T-helper 2 cell treated with Interferon-gamma antibody and Interleukin-4, amounts not matched to agents 5 μg/mL and 100 μg/mL, for 36 hours (primary cell): ENCODE results near the gene ITGAE.
"Not testable (repeated sequence)": the region's sequence is repeated elsewhere in the genome, so short reads cannot be mapped to it uniquely, and the experiment has no call there.

ENCODE experiments used
- DNase-seq: peaks from one replicate; pipeline ENCODE4 v3.0.0; 2021; ENCODE audit warnings: low spot score
- H3K27ac Mint-ChIP-seq: one replicate; pipeline ENCODE4 v1.8.0; 2021; ENCODE audit warnings: mild to moderate bottlenecking, mixed read lengths
- H3K27me3 Mint-ChIP-seq: one replicate; pipeline ENCODE4 v1.8.0; 2021; ENCODE audit warnings: low read depth, mixed read lengths
- H3K36me3 Mint-ChIP-seq: one replicate; pipeline ENCODE4 v1.8.0; 2021; ENCODE audit warnings: low read depth, mixed read lengths
- H3K4me1 Mint-ChIP-seq: one replicate; pipeline ENCODE4 v1.8.0; 2021; ENCODE audit warnings: low read depth, mixed read lengths
- H3K4me3 Mint-ChIP-seq: one replicate; pipeline ENCODE4 v1.8.0; 2022; ENCODE audit warnings: mild to moderate bottlenecking, moderate library complexity, mixed read lengths
- H3K9me3 Mint-ChIP-seq: one replicate; pipeline ENCODE4 v1.8.0; 2021; ENCODE audit warnings: mixed read lengths

Gene ITGAE

GRCh38 chr17:3729881-3730280, 71.1 kb downstream of the ITGAE start:
- peaks cover 32% of the 10 kb centered on the region for H3K36me3 Mint-ChIP-seq
- H3K4me3 Mint-ChIP-seq, result no peak overlapping the region
- H3K27me3 Mint-ChIP-seq, result no peaks in the 10 kb centered on the region
- peaks cover 23% of the 10 kb centered on the region for H3K4me1 Mint-ChIP-seq
- no peak for DNase-seq
- H3K27ac Mint-ChIP-seq, result no peak overlapping the region
- H3K9me3 Mint-ChIP-seq, result no peaks in the 10 kb centered on the region

DNA sequence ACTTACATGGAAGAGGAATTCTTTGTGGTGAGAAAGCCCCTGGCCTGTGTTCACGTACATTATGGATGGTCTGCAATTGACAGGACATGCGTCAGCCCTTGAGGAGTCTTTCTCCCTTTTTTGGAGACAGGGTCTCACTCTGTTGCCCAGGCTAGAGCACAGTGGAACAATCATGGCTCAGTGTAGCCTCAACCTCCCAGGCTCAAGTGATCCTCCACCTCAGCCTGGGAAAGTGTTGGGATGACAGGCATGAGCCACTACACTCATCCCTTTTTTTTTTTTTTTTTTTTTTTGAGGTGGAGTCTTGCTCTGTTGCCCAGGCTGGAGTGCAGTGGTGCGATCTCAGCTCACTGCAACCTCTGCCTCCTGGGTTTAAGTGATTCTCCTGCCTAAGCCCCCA, 72.9 kb downstream of the ITGAE start:
- H3K4me3 Mint-ChIP-seq, DNase-seq, H3K9me3 Mint-ChIP-seq, H3K27ac Mint-ChIP-seq, H3K27me3 Mint-ChIP-seq: not testable (repeated sequence)
- H3K36me3 Mint-ChIP-seq, result peaks cover 39% of the 10 kb centered on the region
- peaks cover 29% of the 10 kb centered on the region for H3K4me1 Mint-ChIP-seq

DNA sequence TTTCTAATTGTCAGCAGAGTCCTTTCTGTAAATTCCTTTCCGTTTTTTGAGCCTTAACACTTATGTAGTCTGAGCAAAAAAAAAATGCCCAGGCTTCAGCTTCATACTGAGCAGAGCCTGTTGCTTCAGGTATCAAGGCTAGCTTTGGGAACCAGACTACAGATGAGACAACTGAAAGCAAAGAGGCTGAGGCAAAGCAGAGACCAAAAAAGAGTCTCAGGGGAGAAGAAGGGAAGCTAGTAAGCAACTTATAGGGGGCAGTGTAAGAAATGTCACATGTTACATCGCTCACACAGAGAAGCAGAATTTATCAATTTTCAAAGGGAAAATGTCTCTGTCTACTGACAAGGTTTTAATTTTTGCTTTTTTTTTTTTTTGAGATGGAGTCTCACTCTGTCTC, 73.9 kb downstream of the ITGAE start:
- Mint-ChIP-seq H3K27me3 (no peaks in the 10 kb centered on the region), H3K4me1 (peaks cover 36% of the 10 kb centered on the region), H3K4me3 (peak overlapping the region; percentile 5), H3K27ac (no peak overlapping the region), H3K9me3 (no peaks in the 10 kb centered on the region), H3K36me3 (peaks cover 48% of the 10 kb centered on the region)
- no peak for DNase-seq

DNA sequence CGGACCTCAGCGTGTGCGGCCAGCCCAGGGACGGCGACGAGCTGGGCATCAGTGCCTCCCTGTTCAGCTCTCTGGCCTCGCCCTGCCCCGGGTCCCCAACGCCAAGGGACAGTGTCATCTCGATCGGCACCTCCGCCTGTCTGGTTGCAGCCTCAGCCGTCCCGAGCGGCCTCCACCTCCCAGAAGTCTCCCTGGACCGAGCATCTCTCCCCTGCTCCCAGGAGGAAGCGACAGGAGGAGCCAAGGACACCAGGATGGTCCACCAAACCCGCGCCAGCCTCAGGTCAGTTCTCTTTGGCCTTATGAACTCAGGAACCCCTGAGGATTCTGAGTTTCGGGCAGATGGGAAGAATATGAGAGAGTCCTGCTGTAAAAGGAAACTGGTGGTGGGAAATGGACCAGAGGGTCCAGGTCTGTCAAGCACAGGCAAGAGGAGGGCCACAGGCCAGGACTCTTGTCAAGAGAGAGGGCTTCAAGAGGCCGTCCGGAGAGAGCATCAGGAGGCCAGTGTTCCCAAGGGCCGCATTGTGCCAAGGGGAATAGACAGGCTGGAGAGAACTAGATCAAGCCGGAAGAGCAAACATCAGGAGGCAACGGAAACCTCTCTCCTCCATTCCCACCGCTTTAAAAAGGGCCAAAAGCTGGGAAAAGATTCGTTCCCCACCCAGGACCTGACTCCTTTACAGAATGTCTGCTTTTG, 76.5 kb downstream of the ITGAE start:
- Mint-ChIP-seq H3K4me1 (peaks cover 50% of the 10 kb centered on the region), H3K36me3 (peaks cover 62% of the 10 kb centered on the region), H3K27ac (peak overlapping the region; percentile 77), H3K27me3 (no peaks in the 10 kb centered on the region), H3K9me3 (no peaks in the 10 kb centered on the region), H3K4me3 (peak overlapping the region; percentile 91)
- no peak for DNase-seq

DNA sequence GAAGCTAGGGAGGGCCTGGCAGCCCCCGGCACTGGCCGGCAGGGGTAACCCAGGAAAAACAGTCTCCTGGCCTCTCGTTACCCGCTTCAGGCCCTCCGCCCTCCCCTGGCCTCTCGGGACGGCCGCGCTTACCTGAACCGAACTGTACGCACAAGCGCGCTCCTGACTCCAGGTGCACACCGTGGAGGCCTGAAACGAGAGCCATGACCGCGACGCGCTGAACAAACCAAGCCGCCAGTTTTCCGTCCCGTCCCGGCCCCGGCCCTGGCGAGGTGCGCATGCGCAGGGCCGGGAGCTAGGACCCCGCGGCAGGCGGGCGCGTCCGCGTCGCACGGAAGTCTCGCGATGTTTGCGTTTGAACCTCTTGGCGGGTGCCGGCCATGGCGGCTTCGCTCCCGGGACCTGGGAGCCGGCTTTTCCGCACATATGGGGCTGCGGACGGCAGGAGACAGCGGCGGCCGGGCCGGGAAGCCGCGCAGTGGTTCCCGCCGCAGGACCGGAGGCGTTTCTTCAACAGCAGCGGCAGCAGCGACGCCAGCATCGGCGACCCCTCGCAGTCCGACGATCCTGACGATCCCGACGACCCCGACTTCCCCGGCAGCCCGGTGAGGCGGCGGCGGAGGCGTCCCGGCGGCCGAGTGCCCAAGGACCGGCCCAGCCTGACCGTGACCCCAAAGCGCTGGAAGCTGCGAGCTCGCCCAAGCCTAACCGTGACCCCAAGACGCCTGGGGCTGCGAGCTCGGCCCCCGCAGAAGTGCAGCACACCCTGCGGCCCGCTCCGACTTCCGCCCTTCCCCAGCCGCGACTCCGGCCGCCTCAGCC, 77.2 kb downstream of the ITGAE start, which contains the start of gene HASPIN:
HASPIN (plus strand) TSS at position 348 of the 822 bp plus-strand sequence; CDS start at position 381, 33 bp downstream.
- Mint-ChIP-seq H3K27ac (peak within 1 kb of the TSS; percentile 77), H3K27me3 (no peaks in the 10 kb centered on the region), H3K36me3 (peaks cover 61% of the 10 kb centered on the region), H3K4me1 (peaks cover 52% of the 10 kb centered on the region), H3K9me3 (no peaks in the 10 kb centered on the region), H3K4me3 (peak within 1 kb of the TSS; percentile 91)
- peak; percentile 92 for DNase-seq

GRCh38 chr17:3723188-3723555, 77.8 kb downstream of the ITGAE start:
- peak overlapping the region; percentile 75 for H3K27ac Mint-ChIP-seq
- peaks cover 67% of the 10 kb centered on the region for H3K36me3 Mint-ChIP-seq
- peak overlapping the region; percentile 91 for H3K4me3 Mint-ChIP-seq
- H3K9me3 Mint-ChIP-seq, result no peaks in the 10 kb centered on the region
- H3K27me3 Mint-ChIP-seq, result no peaks in the 10 kb centered on the region
- DNase-seq, result no peak
- H3K4me1 Mint-ChIP-seq, result peaks cover 58% of the 10 kb centered on the region

DNA sequence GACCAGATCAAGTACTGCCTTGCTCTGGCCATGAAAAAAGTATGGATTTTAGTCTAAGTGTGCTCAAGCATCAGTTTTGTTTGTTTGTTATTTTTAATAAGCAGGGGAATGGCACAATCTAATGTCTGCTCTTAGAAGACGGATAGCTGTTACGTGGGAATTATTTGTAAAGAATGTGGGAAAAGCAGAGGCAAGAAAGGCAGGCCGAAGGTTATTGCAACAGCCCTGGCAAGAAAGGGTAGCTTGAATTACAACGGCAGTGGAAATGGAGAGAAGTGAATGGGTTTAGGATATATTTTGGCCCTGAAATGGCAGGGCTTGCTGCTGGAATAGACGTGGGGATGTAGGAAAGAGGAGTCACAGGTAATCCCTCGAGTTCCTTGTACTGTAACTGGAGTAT, 78.3 kb downstream of the ITGAE start:
- Mint-ChIP-seq H3K9me3 (no peaks in the 10 kb centered on the region), H3K4me3 (peak overlapping the region; percentile 91), H3K4me1 (peaks cover 55% of the 10 kb centered on the region), H3K27me3 (no peaks in the 10 kb centered on the region), H3K36me3 (peaks cover 64% of the 10 kb centered on the region), H3K27ac (peak overlapping the region; percentile 75)
- DNase-seq, result no peak

GRCh38 chr17:3719265-3719664, 81.7 kb downstream of the ITGAE start:
- Mint-ChIP-seq H3K9me3 (no peaks in the 10 kb centered on the region), H3K4me1 (peaks cover 51% of the 10 kb centered on the region), H3K4me3 (peak overlapping the region; percentile 26), H3K36me3 (peaks cover 72% of the 10 kb centered on the region), H3K27me3 (no peaks in the 10 kb centered on the region), H3K27ac (peak overlapping the region; percentile 35)
- DNase-seq, result no peak

DNA sequence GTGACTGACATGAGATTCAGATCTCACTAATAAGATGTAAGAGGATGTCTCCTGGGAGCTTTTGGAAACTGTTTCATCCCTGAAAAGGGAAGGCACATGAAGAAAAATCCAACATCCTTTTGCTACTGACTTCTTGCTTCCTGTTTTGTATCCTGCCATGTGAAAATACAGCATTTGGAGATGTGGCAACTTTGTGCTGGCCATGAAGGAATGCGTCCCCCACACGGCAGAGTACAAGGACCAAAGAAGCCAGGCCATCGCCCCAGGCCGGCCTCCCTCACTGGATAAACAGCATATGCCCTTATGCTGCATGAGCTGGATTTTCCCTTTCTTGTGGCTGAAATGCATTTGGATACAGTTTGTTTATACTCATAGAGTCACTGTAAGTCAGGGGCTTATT, 82.8 kb downstream of the ITGAE start:
- Mint-ChIP-seq H3K27ac (no peak overlapping the region), H3K4me3 (no peak overlapping the region), H3K9me3 (no peaks in the 10 kb centered on the region), H3K27me3 (no peaks in the 10 kb centered on the region), H3K36me3 (peaks cover 73% of the 10 kb centered on the region), H3K4me1 (peaks cover 54% of the 10 kb centered on the region)
- no peak for DNase-seq

DNA sequence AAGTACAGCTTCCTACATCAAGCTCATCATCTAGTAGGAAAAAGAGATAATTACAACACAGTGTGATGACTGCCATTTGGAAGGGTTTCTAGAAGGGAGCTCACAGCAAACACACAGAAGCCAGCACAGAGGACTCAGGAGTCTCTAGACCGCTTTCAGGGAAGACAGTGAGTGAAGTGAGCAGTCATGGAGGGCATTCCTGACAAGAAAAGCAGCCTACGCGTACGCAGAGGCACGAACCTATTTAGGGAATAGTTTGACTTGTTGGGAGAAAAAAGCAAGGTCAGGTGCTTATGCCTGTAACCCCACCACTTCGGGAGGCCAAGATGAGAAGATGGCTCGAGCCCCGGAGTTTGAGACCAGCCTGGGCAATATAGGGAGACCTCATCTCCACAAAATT, 85.7 kb downstream of the ITGAE start:
- Mint-ChIP-seq H3K27me3 (no peaks in the 10 kb centered on the region), H3K36me3 (peaks cover 71% of the 10 kb centered on the region), H3K4me3 (no peak overlapping the region), H3K9me3 (no peaks in the 10 kb centered on the region), H3K27ac (peak overlapping the region; percentile 75), H3K4me1 (peaks cover 60% of the 10 kb centered on the region)
- no peak for DNase-seq

DNA sequence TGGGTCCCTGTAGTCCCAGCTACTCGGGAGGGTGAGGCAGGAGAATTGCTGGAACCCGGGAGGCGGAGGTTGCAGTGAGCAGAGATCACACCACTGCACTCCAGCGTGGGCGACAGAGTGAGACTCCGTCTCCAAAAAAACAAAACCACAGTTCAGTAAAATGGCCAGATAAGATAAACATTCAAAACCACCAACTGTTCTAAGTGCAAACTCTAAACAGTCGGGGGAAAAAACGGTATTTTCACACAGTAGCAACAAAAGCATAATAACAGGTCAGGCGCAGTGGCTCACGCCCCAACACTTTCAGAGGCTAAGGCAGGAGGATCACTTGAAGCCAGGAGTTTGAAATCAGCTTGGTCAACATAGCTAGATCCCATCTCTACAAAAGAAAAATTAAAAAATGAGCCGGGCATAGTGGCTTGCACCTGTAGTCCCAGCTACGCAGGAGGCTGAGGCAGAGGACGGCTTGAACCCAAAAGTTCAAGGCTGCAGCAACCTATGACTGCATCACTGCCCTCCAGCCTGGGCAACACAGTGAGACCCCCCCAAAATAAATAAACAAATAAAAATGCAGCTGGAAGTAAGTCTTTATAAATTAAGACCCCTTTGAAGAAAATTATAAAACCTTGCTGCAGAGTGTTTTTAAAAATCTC, 88.1 kb downstream of the ITGAE start:
- H3K27ac Mint-ChIP-seq, result peak overlapping the region; percentile 78
- peak; percentile 65 for DNase-seq
- no peaks in the 10 kb centered on the region for H3K9me3 Mint-ChIP-seq
- peaks cover 61% of the 10 kb centered on the region for H3K36me3 Mint-ChIP-seq
- peaks cover 59% of the 10 kb centered on the region for H3K4me1 Mint-ChIP-seq
- peak overlapping the region; percentile 39 for H3K4me3 Mint-ChIP-seq
- H3K27me3 Mint-ChIP-seq, result no peaks in the 10 kb centered on the region

DNA sequence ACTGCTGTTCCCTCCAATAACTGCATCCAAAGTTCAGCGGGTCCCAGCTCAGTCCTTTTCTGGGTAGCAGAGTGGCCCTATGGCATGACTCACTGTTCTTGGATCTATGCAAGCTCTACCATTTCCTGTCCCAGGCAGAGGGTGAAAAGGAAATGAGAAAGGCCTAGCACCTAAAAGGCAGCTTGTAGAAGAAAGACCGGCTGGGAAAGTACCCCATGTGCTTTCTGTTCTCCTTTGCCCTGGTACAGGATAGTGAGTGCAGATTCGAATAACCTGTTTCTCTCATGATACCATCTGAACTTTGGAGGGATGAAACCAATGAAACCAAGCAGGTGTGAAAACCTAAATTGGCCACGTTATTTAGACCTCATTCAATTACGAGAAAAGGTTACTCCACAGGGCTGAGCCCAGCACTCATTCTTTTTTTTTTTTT, 90.0 kb downstream of the ITGAE start:
- peaks cover 45% of the 10 kb centered on the region for H3K36me3 Mint-ChIP-seq
- H3K4me1 Mint-ChIP-seq, result peaks cover 51% of the 10 kb centered on the region
- DNase-seq, result peak; percentile 89
- H3K4me3 Mint-ChIP-seq, result peak overlapping the region; percentile 76
- no peaks in the 10 kb centered on the region for H3K9me3 Mint-ChIP-seq
- no peaks in the 10 kb centered on the region for H3K27me3 Mint-ChIP-seq
- peak overlapping the region; percentile 96 for H3K27ac Mint-ChIP-seq

DNA sequence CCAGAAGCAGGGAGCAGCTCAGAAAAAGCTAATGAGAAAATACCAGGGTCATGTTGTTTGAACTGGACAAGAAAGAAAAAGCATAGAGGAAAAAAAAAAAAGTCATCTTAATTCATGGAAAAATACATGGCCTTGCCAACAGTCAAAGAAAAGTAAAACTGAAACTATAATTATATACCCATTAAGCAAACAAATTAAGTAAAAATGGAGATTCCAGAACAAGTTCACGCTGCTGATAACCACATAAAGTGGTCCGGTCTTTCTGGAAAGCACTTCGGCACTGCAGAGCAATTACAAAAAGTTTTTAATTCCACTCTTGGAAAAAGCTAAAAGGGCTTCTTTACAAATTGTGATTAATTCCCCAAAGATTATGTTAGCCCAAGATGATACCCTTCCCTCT, 92.6 kb downstream of the ITGAE start:
- DNase-seq, result no peak
- Mint-ChIP-seq H3K4me3 (no peak overlapping the region), H3K9me3 (no peaks in the 10 kb centered on the region)

DNA sequence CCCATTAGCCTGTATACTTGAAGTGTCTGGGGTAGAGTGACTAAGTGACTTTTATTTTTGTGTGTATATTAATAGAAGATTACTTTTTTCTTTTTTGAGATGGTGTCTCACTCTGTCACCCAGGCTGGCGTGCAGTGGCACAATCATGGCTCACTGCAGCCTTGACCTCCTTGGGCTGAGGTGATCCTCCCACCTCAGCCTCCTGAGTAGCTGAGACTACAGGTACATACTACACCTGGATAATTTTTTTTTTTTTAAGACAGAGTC, 95.3 kb downstream of the ITGAE start:
- not testable (repeated sequence) for H3K9me3 Mint-ChIP-seq, H3K27me3 Mint-ChIP-seq, H3K4me3 Mint-ChIP-seq, H3K27ac Mint-ChIP-seq, DNase-seq
- Mint-ChIP-seq H3K4me1 (peaks cover 24% of the 10 kb centered on the region), H3K36me3 (peaks cover 36% of the 10 kb centered on the region)

More for the DNA sequence above, 92.6 kb downstream of the ITGAE start:
- peak overlapping the region; percentile 40 for H3K27ac Mint-ChIP-seq
- peaks cover 42% of the 10 kb centered on the region for H3K4me1 Mint-ChIP-seq
- no peaks in the 10 kb centered on the region for H3K27me3 Mint-ChIP-seq
- peaks cover 38% of the 10 kb centered on the region for H3K36me3 Mint-ChIP-seq
